NCI-H526 (cell line): Measurements from ENCODE around the gene SH3RF3.

Experiments used
- DNase-seq, 2 experiments: peaks; one replicate each; lab custom pipeline; 2025; lab: John Stamatoyannopoulos, UW

Gene SH3RF3

GRCh38 chr2:109377976-109378375, 249.0 kb downstream of the SH3RF3 start:
- DNase-seq = no peak

GRCh38 chr2:109378682-109379081, 249.7 kb downstream of the SH3RF3 start:
- DNase-seq = no peak

DNA sequence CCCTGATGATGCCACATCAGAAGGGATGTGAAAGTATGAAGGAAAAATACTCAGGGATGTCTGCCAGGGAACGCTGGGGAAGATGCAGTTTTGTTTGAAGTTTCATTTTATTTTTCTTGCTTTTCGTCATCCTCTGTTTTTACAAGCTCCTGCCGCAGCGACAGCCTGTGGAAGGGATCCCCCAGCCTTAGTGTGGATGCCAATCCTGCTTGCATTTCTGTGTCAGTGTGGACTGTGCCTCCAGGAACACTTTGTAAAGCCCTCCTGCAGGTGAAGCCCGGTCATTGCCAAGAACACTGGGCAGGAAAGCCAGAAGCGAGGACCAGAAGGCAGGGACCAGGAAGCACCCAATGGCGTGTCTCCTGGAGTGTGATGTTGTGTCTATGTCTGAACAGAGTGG, 250.5 kb downstream of the SH3RF3 start:
- DNase-seq = no peak

DNA sequence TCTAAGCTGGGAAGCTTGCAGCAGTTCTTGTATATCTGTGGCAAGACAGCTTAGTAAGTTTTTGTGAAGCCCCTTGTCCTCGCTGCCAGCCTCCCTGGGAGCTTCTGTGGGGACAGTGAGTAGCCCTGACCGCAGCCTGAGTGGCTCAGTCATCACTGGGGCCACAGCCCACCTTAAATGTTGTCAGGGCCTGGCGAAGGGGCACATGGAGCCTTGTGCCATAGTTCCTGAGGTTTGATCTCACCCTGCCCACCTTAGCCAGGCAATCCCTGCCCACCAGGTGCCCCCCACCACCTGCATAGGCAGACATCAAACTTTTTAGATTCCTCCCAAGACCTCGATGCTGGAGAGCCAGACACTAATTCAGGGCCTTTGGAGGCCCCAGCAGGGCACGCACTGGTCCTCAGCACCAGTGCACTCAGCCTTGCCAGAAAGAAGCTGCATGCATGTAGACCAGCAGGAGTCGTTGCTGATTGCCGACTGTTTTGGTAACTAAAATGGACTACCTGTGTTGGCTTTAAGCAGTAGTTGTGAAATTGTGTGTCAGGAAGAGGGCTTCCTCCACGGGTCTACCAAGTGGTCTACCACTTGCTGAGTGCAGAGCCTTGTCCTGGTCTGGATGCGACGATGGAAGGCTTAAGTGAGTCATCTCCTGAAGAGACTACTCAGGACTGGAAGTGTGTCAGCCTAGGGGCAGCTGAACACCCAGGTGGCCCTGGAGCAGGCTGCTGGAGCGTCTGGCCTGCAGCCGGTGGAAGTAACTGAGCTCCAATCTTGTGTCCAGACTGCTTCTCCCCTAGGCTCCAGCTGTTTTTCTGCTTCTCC, 251.7 kb downstream of the SH3RF3 start:
- no peak for DNase-seq

- no peak for DNase-seq
Observed at GRCh38 chr2:109381327-109381820, 252.4 kb downstream of the SH3RF3 start.

DNA sequence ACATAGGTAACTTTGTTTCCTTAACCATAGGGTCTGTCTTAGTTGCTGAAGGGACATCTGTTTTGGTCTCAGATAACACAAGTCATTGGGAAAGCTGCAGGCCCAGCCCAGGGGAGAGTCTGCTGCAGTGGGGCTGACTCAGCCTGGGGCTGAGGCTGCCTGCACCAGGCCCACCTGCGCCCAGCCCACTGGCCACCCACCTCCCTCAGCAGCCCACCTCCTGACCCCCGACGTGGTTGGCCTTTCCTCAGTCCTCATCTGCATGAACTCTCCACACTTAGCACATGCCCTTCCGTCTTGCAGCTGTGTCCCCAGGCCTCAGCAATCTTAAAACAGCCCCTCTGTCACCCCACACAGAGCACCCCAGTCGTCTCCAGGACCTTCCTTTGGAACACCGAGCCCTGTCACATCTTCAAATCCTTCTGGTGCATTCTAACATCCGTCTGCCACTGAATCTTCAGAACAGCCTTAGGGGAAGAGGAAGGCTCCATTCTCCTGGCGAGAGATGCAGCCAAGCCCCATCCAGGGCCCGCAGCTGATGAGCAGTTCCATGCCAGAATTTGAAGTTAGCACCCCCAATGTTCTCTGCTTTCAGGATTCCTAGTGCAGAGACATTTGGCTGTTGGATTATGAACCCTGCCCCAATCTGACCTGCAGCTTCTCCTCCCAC, 253.4 kb downstream of the SH3RF3 start:
- DNase-seq = no peak

DNA sequence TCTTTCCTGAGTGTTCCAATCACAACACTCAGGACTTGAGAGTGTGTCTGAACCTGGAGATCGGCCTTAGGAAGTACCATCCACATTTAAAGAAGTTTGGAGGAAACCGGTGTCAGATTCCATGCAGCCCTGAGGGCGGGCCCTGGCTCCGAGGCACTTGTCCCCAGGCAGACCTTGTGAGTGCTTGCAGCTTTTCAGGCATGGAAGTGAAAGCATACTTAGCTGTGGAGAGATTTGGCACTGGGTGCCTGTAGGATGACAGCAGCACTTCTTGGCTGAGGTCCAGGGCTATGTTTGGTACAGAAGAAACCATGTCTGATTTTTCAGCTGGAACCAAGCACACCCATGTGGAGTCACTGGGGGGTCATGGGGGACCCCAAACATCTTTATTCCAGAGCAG, 253.9 kb downstream of the SH3RF3 start:
- no peak for DNase-seq

- no peak for DNase-seq
Observed at GRCh38 chr2:109383505-109384307, 254.7 kb downstream of the SH3RF3 start.

DNA sequence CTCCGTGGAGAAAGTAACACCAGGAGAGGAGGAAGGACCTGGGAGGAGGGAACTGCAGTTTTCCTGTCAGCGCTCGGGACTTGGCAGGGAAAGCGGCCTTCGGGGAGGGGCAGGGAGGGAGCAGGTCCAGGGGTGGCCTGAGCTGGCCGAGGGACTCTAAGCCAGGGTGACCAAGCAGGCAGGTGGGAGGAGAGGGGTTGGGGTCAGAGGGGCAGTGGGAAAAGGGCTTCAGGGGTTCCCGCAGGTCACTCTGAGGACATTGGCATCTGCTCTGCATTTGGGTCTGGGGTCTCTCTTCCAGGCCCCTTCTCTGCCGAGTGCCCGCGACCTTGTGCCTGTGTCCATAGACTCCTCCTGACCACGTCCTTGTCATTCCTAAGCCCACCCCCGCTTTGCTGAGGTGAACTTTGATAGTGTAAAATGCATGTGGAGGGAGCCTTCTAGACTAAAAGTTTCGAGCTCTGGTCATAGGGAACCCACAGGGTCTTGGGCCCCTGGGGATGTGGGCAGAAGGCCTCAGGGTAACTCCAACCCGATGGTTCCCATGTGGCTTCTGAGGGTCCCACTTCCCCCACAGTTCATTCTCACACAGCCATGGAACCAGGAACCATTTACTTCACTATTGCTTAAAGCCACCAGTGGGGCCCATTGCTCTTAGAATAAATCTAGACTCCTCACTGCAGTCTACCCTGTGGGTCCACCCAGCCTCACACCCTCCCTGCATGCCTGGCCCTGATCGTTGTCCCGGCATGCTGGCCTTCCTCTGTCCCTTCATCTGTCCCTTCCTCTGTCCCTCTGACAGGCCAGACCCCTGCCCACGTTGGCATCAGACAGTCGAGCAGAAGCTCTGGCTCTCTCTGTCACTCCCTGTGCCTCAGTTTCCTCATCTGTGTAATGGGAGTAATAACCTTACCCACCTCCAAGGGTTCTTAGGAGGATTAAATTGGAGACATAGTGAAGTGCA, 255.6 kb downstream of the SH3RF3 start:
- no peak for DNase-seq

GRCh38 chr2:109385506-109385905, 256.5 kb downstream of the SH3RF3 start:
- DNase-seq = no peak

DNA sequence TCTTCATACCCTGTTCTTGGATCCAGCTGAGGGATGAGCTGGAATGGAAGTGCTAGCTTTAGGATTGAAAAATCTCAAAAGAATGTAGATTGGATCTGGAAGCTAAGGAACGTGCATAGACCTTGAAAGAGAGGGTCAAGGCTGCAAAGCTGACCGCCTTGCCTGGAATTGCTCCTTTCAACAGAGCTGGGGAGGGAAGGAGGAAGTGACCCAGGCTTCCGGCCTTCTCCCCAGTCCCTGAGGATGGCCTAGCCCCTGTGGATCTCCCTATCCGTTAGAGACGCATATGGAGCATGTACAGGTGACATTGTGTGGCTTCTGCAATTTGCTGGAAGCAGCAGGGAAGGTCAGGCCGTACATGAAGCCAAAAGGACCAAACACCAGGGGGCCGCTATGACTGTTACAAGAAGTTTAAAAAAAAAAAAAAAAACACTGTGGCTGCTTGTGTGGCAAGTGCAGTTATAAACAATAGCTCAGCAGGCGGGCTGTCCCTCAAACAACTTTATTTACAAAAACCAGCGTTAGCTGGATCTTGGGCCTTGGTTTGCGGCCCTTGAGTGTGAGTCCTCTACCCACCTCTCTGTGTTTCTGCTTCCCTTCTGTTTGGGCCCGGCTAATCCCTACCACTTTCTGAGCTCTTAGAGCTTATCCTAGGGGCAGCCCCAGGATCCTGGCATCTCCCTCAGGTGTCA, 257.1 kb downstream of the SH3RF3 start:
- DNase-seq = no peak

DNA sequence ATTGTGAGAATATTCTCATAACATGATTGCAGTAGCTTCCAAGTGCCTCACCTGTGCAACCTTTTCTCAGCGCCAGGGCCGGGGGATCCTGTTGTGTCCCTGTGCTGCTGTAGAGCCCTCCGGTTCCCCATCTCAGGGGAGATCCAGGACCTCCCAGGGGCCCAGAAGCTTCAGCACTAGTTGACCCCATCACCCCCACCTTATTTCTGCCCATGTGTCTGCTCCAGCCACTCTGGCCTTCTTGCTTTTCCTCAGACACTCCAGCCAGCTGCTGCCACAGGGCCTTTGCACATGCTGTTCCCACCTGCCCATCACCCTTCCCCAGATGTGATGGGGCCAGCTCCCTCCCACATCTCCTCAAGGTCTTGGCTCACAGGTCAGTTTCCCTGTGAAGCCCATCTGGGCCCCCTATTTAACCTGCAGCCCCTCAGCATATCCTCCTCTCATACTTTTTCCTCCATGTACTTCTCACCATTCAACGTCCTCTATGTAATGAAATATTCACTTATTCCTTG, 258.3 kb downstream of the SH3RF3 start:
- DNase-seq = no peak

DNA sequence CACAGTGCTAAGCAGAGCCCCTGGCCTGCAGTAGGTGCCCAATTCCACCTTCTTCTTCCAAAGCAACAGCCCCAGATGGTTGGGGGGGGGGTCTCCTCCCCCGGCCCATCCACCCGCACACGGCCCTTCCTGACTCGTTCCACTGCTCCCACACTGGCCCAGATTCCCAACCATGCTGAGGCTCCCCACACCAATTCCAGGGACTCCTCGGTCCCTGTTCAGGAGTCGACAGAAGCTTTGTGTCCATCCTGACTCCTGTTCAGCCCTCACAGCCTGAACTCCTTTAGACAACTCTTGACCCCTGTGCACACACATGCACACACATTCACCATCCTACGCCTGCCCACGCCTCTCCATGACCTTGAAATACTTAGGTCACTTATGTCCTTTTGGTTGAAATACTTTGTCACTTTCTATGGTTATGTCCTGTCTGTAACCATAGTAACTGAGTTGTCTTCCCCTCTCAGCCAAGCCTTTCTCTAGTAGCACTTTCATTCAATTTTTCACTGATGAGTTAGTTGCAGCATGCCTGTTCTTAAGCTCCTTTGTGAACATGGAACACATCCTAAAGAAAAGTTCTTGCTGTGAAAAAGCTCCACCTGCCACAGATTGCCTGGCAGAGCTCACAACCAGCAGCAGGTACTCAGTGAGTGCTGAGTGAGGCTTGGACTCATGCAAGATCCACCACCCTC, 258.9 kb downstream of the SH3RF3 start:
- no peak for DNase-seq

DNA sequence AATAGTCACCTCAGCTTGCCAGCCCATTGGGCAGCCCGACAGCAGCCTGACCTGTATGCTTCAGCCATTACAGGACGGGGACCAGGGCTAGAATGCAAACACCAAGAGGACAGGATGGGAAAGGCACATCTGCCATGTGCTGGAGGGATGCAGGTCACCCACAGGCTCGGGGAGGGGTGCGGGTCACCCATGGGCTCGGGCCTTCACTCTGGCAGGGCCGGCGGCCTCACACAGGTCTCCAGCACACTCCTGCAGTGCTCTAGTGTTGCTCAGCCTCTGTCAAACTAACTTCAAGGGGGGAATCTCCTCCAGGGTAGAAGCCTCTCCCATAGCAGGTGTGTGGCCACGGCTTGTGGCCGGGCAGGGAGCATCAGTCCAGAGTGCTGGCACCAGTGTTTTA, 262.2 kb downstream of the SH3RF3 start:
- no peak for DNase-seq

DNA sequence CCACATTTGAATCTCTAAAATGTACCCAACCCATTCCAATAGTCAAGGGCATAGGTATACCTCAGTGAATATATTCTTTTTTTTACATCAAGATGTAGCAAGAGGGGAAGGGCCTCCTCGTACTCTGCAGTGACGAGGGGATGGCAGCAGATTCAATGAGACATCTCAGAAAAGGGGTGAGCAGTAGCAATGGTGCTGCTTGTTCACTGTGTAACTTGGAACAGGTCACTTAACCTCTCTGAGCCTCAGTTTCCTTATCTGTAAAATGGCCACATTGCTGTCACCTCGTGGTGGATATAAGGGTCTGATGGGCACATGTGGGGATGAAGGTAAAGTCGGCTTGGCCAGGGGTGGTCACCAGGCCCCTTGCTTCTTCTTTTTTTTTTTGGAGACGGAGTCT, 263.1 kb downstream of the SH3RF3 start:
- DNase-seq = no peak

- DNase-seq = no peak
Observed at GRCh38 chr2:109392816-109393661, 264.0 kb downstream of the SH3RF3 start.

DNA sequence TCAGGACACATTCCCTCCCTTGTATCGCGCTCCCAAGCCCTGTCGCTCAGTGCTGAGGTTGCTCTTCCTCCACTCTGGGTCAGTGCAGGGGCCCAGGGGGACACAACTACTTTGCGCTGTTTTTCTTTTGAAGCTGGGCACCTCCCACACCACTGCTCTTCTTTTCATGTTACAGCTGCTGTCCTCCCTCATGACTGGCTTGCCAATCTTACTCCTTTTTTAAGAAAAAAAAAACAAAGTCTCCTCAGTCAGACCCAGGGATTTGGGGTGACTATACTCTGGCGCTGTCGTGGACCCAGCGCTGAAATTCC, 264.6 kb downstream of the SH3RF3 start:
- no peak for DNase-seq

GRCh38 chr2:109395494-109396201, 266.6 kb downstream of the SH3RF3 start:
- no peak for DNase-seq
